ENCODE data around the gene FOXN1. TPM values are rescaled to one million over a fixed set of nuclear protein-coding genes. Genes with fewer than 3 reads are reported as not detected.
A peak's percentile ranks its signal among the peaks of the same experiment; 100 is the strongest.

FOXN1 gene
- polyA plus RNA-seq, 3 donors = 0.31 to 0.65 (median 0.41) TPM

- no peak for DNase-seq (ENCODE audit: low read depth in 3 of 3, low spot score in 2 of 3)
These were observed 39.0 kb downstream of the FOXN1 start for GRCh38 chr17:28545141-28545503.

- DNase-seq (ENCODE audit: low read depth in 3 of 3, low spot score in 2 of 3) = no peak
These were observed 39.8 kb downstream of the FOXN1 start for GRCh38 chr17:28545787-28546415.

GRCh38 chr17:28547096-28547622 lies 41.0 kb downstream of the FOXN1 start:
- DNase-seq (ENCODE audit: low read depth in 3 of 3, low spot score in 2 of 3) = no peak

GRCh38 chr17:28547623-28548416 lies 41.7 kb downstream of the FOXN1 start:
- DNase-seq (ENCODE audit: low read depth in 3 of 3, low spot score in 2 of 3) = no peak

GRCh38 chr17:28548417-28549130 lies 42.4 kb downstream of the FOXN1 start:
- no peak for DNase-seq (ENCODE audit: low read depth in 3 of 3, low spot score in 2 of 3)

- DNase-seq (ENCODE audit: low read depth in 3 of 3, low spot score in 2 of 3) = no peak
These were observed 43.3 kb downstream of the FOXN1 start for GRCh38 chr17:28549236-28550132.

- DNase-seq (ENCODE audit: low read depth in 3 of 3, low spot score in 2 of 3) = no peak
These were observed 44.7 kb downstream of the FOXN1 start for GRCh38 chr17:28550858-28551257.

GRCh38 chr17:28551421-28552175 lies 45.5 kb downstream of the FOXN1 start:
- DNase-seq (ENCODE audit: low read depth in 3 of 3, low spot score in 2 of 3) = no peak

- peak; percentile 67 to 75 (median 72) for DNase-seq (ENCODE audit: low read depth in 3 of 3, low spot score in 2 of 3)
These were observed 46.2 kb downstream of the FOXN1 start, which contains the start of gene UNC119 for GRCh38 chr17:28552176-28552999. Gene UNC119, minus strand, starts transcription at chr17:28552624. Its CDS starts 67 bp downstream, at chr17:28552557.

GRCh38 chr17:28553000-28553505 lies 46.9 kb downstream of the FOXN1 start:
- no peak for DNase-seq (ENCODE audit: low read depth in 3 of 3, low spot score in 2 of 3)

- no peak for DNase-seq (ENCODE audit: low read depth in 3 of 3, low spot score in 2 of 3)
These were observed 48.4 kb downstream of the FOXN1 start for GRCh38 chr17:28554565-28554964.

GRCh38 chr17:28555022-28555421 lies 48.9 kb downstream of the FOXN1 start:
- DNase-seq (ENCODE audit: low read depth in 3 of 3, low spot score in 2 of 3) = no peak

GRCh38 chr17:28563475-28563874 lies 57.3 kb downstream of the FOXN1 start:
- DNase-seq (ENCODE audit: low read depth in 3 of 3, low spot score in 2 of 3) = no peak

GRCh38 chr17:28567604-28568003 lies 61.5 kb downstream of the FOXN1 start:
- DNase-seq (ENCODE audit: low read depth in 3 of 3, low spot score in 2 of 3) = no peak

- DNase-seq (ENCODE audit: low read depth in 3 of 3, low spot score in 2 of 3) = no peak
These were observed 63.3 kb downstream of the FOXN1 start for GRCh38 chr17:28569446-28569845.

- DNase-seq (ENCODE audit: low read depth in 3 of 3, low spot score in 2 of 3) = no peak
These were observed 64.7 kb downstream of the FOXN1 start for GRCh38 chr17:28570716-28571360.

- DNase-seq (ENCODE audit: low read depth in 3 of 3, low spot score in 2 of 3) = peak; percentile 57 to 85 (median 72)
These were observed 65.4 kb downstream of the FOXN1 start, which contains the start of gene PIGS for GRCh38 chr17:28571361-28572122. Gene PIGS, minus strand, starts transcription at chr17:28571524. Its CDS starts 28 bp downstream, at chr17:28571496.
